Mesenchymal stem cell (in vitro differentiated cells and primary cell): ENCODE results near the gene STING1.
"Not testable (repeated sequence)": the region's sequence is repeated elsewhere in the genome, so short reads cannot be mapped to it uniquely, and the experiment has no call there.

Source experiments
- DNase-seq: peaks from one replicate; pipeline ENCODE4 v3.0.0-alpha.2; 2013
- H2AFZ ChIP-seq: one replicate; pipeline ENCODE4 v1.6.1; 2013; ENCODE audit warnings: low read depth, mild to moderate bottlenecking, control low read depth, inconsistent platforms, low read length, moderate library complexity
- H2AK5ac ChIP-seq: 2 replicates; pipeline ENCODE4 v1.6.1; 2013; ENCODE audit warnings: low read length, moderate library complexity, mild to moderate bottlenecking, inconsistent platforms; ENCODE audit not compliant: severe bottlenecking
- H2BK120ac ChIP-seq: one replicate; pipeline ENCODE4 v1.6.1; 2013; ENCODE audit warnings: low read depth, mild to moderate bottlenecking, inconsistent platforms, low read length, moderate library complexity
- H2BK12ac ChIP-seq, 2 experiments: one replicate each; pipeline ENCODE4 v1.6.1; 2013; ENCODE audit warnings: inconsistent platforms in 2 of 2, low read length in 2 of 2, mild to moderate bottlenecking in 2 of 2, moderate library complexity in 2 of 2, control low read depth in 1 of 2
- H2BK15ac ChIP-seq: one replicate; pipeline ENCODE4 v1.6.1; 2013; ENCODE audit warnings: mild to moderate bottlenecking, low read depth, inconsistent platforms; ENCODE audit not compliant: poor library complexity, severe bottlenecking
- H2BK5ac ChIP-seq: 2 replicates; pipeline ENCODE4 v1.6.1; 2013; ENCODE audit warnings: low read depth, mild to moderate bottlenecking, low read length, control low read depth, inconsistent platforms; ENCODE audit not compliant: poor library complexity, severe bottlenecking
- H3K14ac ChIP-seq, 2 experiments: one replicate each; pipeline ENCODE4 v1.6.1; 2013; ENCODE audit warnings: inconsistent platforms in 2 of 2, low read length in 2 of 2, control low read depth in 1 of 2, mild to moderate bottlenecking in 1 of 2, moderate library complexity in 1 of 2
- H3K18ac ChIP-seq, 2 experiments: one replicate each; pipeline ENCODE4 v1.6.1; 2013; ENCODE audit warnings: inconsistent platforms in 2 of 2, low read length in 2 of 2, control low read depth in 1 of 2, low read depth in 1 of 2, mild to moderate bottlenecking in 1 of 2
- H3K23ac ChIP-seq, 2 experiments: one replicate each; pipeline ENCODE4 v1.6.1; 2013; ENCODE audit warnings: inconsistent platforms in 2 of 2, low read length in 2 of 2, mild to moderate bottlenecking in 2 of 2, moderate library complexity in 2 of 2, control low read depth in 1 of 2
- H3K27ac ChIP-seq: 2 replicates; pipeline ENCODE4 v1.5.1; 2013; ENCODE audit warnings: mild to moderate bottlenecking, moderate library complexity, low read length, control low read depth, inconsistent platforms; ENCODE audit not compliant: poor library complexity, severe bottlenecking
- H3K27me3 ChIP-seq, 2 experiments: 2 replicates each; pipeline versions ENCODE4 v1.6.1 to v1.7.0; 2013; ENCODE audit warnings: low read length in 2 of 2, mild to moderate bottlenecking in 2 of 2, moderate library complexity in 2 of 2, control low read depth in 1 of 2, inconsistent platforms in 1 of 2; ENCODE audit not compliant: control insufficient read depth in 1 of 2, insufficient read depth in 1 of 2
- H3K36me3 ChIP-seq, 2 experiments: 2 replicates each; pipeline versions ENCODE4 v1.6.1 to v1.7.0; 2013; ENCODE audit warnings: low read length in 2 of 2, control low read depth in 1 of 2, inconsistent platforms in 1 of 2, low read depth in 1 of 2, mild to moderate bottlenecking in 1 of 2; ENCODE audit not compliant: insufficient read depth in 2 of 2, control insufficient read depth in 1 of 2
- H3K4ac ChIP-seq, 2 experiments: one replicate each; pipeline ENCODE4 v1.6.1; 2013; ENCODE audit warnings: inconsistent platforms in 2 of 2, low read length in 2 of 2, mild to moderate bottlenecking in 2 of 2, moderate library complexity in 2 of 2, control low read depth in 1 of 2, low read depth in 1 of 2
- H3K4me1 ChIP-seq: 2 replicates; pipeline ENCODE4 v1.6.1; 2013; ENCODE audit warnings: low read depth, low read length, control low read depth; ENCODE audit not compliant: control insufficient read depth, insufficient read depth
- H3K4me2 ChIP-seq: 2 replicates; pipeline ENCODE4 v1.6.1; 2013; ENCODE audit warnings: low read length, mild to moderate bottlenecking, inconsistent platforms; ENCODE audit not compliant: poor library complexity, severe bottlenecking
- H3K4me3 ChIP-seq, 2 experiments: 2 replicates each; pipeline versions ENCODE4 v1.5.1 to v1.7.0; 2013; ENCODE audit warnings: low read length in 2 of 2, mild to moderate bottlenecking in 2 of 2, control low read depth in 1 of 2, low read depth in 1 of 2; ENCODE audit not compliant: insufficient read depth in 1 of 2
- H3K79me1 ChIP-seq: replicated peaks from 2 replicates; pipeline ENCODE4 v1.6.1; 2013; ENCODE audit warnings: mild to moderate bottlenecking, control low read depth, low read length, inconsistent platforms; ENCODE audit not compliant: poor library complexity, severe bottlenecking
- H3K9ac ChIP-seq: 2 replicates; pipeline ENCODE4 v1.7.0; 2013; ENCODE audit warnings: mild to moderate bottlenecking, low read length, moderate library complexity
- H3K9me3 ChIP-seq: 2 replicates; pipeline ENCODE4 v1.7.0; 2013; ENCODE audit warnings: mild to moderate bottlenecking, low read length; ENCODE audit not compliant: control insufficient read depth
- H4K8ac ChIP-seq: one replicate; pipeline ENCODE4 v1.6.1; 2013; ENCODE audit warnings: inconsistent platforms, mild to moderate bottlenecking, low read length, moderate library complexity
- H4K91ac ChIP-seq: one replicate; pipeline ENCODE4 v1.6.1; 2013; ENCODE audit warnings: mild to moderate bottlenecking, low read length, inconsistent platforms
- WGBS: methylation state at CpG from one replicate; pipeline ENCODE4 v1.1.7; 2013; ENCODE audit warnings: mixed read lengths; 5-methylcytosine and 5-hydroxymethylcytosine counted together

STING1 gene

GRCh38 chr5:139443831-139444453, 38.6 kb downstream of the STING1 start:
- Histone ChIP-seq H3K36me3 (no peaks in the 10 kb centered on the region), H2BK5ac (no peak overlapping the region), H3K4me2 (no peak overlapping the region), H3K79me1 (no peaks in the 10 kb centered on the region), H3K14ac (no peak overlapping the region), H2BK12ac (no peak overlapping the region), H3K27ac (no peak overlapping the region), H3K4me1 (peaks cover 6% of the 10 kb centered on the region), H3K27me3 (no peaks in the 10 kb centered on the region), H2AK5ac (no peak overlapping the region), H3K9me3 (no peaks in the 10 kb centered on the region), H2AFZ (no peak overlapping the region), H2BK120ac (no peak overlapping the region), H2BK15ac (no peak overlapping the region), H3K4me3 (no peak overlapping the region), H3K18ac (no peak overlapping the region), H3K4ac (no peak overlapping the region), H4K8ac (no peak overlapping the region), H3K23ac (no peak overlapping the region), H4K91ac (no peak overlapping the region), H3K9ac (no peak overlapping the region)
- peak; percentile 79 for DNase-seq
- 43% methylated on average over 3 of the region's 4 CpGs for WGBS

GRCh38 chr5:139440416-139440815, 42.1 kb downstream of the STING1 start:
- H2BK120ac ChIP-seq, H2BK12ac ChIP-seq, H3K23ac ChIP-seq, H3K36me3 ChIP-seq, H3K14ac ChIP-seq, H4K8ac ChIP-seq, H2BK15ac ChIP-seq, H3K4me3 ChIP-seq, H4K91ac ChIP-seq, H2AFZ ChIP-seq, H3K9ac ChIP-seq, H3K9me3 ChIP-seq, H2BK5ac ChIP-seq, H3K4ac ChIP-seq, H3K27me3 ChIP-seq, H3K79me1 ChIP-seq, H3K4me2 ChIP-seq, H3K18ac ChIP-seq, H3K27ac ChIP-seq, H2AK5ac ChIP-seq, DNase-seq: not testable (repeated sequence)
- 96% methylated on average over 15 of the region's 17 CpGs for WGBS
- H3K4me1 ChIP-seq: peaks cover 19% of the 10 kb centered on the region

- Histone ChIP-seq H2BK5ac (no peak within 1 kb of the TSS), H3K23ac (peak within 1 kb of the TSS in 1 of 2 experiments; percentile 73), H3K27me3 (no peaks in the 10 kb centered on the region), H3K27ac (peak within 1 kb of the TSS; percentile 92), H3K36me3 (peaks cover 4 to 15% of the 10 kb centered on the region in 2 experiments), H3K4me3 (peak within 1 kb of the TSS; percentile 64 to 96), H3K4ac (peak within 1 kb of the TSS; percentile 77 to 94), H2BK120ac (peak within 1 kb of the TSS; percentile 80), H3K9ac (peak within 1 kb of the TSS; percentile 98), H3K4me1 (peaks cover 18% of the 10 kb centered on the region), H4K8ac (peak within 1 kb of the TSS; percentile 95), H2BK12ac (peak within 1 kb of the TSS in 1 of 2 experiments; percentile 54), H3K4me2 (peak within 1 kb of the TSS; percentile 64), H3K18ac (peak within 1 kb of the TSS; percentile 93 to 95), H2BK15ac (peak within 1 kb of the TSS; percentile 71), H2AFZ (peak within 1 kb of the TSS; percentile 59), H3K9me3 (no peaks in the 10 kb centered on the region), H3K14ac (peak within 1 kb of the TSS in 1 of 2 experiments; percentile 94), H2AK5ac (peak within 1 kb of the TSS; percentile 68), H4K91ac (peak within 1 kb of the TSS; percentile 97), H3K79me1 (no peaks in the 10 kb centered on the region)
- peak; percentile 93 for DNase-seq
- 6% methylated on average over 37 of the region's 49 CpGs for WGBS
These were observed 43.3 kb downstream of the STING1 start, which contains the start of gene DNAJC18 for GRCh38 chr5:139439013-139439903. Gene DNAJC18 (minus strand): TSS chr5:139439525. CDS start chr5:139439445, 80 bp downstream.

GRCh38 chr5:139438707-139439012, 43.9 kb downstream of the STING1 start:
- Histone ChIP-seq H2BK120ac (no peak overlapping the region), H3K9me3 (no peaks in the 10 kb centered on the region), H3K27ac (peak overlapping the region; percentile 4), H2BK5ac (no peak overlapping the region), H3K23ac (no peak overlapping the region), H3K4me2 (peak overlapping the region; percentile 64), H3K79me1 (no peaks in the 10 kb centered on the region), H3K9ac (peak overlapping the region; percentile 98), H4K91ac (no peak overlapping the region), H3K18ac (peak overlapping the region; percentile 14), H2BK15ac (no peak overlapping the region), H3K36me3 (peaks cover 6 to 15% of the 10 kb centered on the region in 2 experiments), H2BK12ac (no peak overlapping the region), H3K14ac (peak overlapping the region in 1 of 2 experiments; percentile 36), H4K8ac (peak overlapping the region; percentile 42), H3K4me1 (peaks cover 18% of the 10 kb centered on the region), H3K4me3 (peak overlapping the region; percentile 64 to 96), H2AFZ (no peak overlapping the region), H3K27me3 (no peaks in the 10 kb centered on the region), H2AK5ac (no peak overlapping the region), H3K4ac (no peak overlapping the region)
- DNase-seq: no peak
- 41% methylated on average over 8 of the region's 8 CpGs for WGBS
